Fibroblast of villous mesenchyme (primary cell): ENCODE data around the gene TCF25. TPM values are rescaled to one million over a fixed set of nuclear protein-coding genes. Genes with fewer than 3 reads are reported as not detected.

ENCODE experiments used
- DNase-seq: peaks from one replicate; pipeline ENCODE4 v3.0.0-alpha.2; 2010; ENCODE audit warnings: low read depth
- H3K4me3 ChIP-seq: 2 replicates; pipeline ENCODE4 v1.5.1; 2011; ENCODE audit warnings: low read depth, mild to moderate bottlenecking, low read length
- total RNA-seq: library from RNA; depleted of rRNA; stranded (reverse); fragments of >200 nt; gene quantifications from 2 replicates; pipeline ENCODE4 v1.2.3, GENCODE V29; 2012
- TF ChIP-seq, protein P1 (sequence below): IDR thresholded peaks from 2 replicates; pipeline ENCODE4 v1.5.1; 2012; ENCODE audit warnings: low read depth, mild to moderate bottlenecking, low read length; ENCODE audit not compliant: insufficient read depth

The TCF25 gene
- total RNA-seq, 1 donor = 188 TPM

DNA sequence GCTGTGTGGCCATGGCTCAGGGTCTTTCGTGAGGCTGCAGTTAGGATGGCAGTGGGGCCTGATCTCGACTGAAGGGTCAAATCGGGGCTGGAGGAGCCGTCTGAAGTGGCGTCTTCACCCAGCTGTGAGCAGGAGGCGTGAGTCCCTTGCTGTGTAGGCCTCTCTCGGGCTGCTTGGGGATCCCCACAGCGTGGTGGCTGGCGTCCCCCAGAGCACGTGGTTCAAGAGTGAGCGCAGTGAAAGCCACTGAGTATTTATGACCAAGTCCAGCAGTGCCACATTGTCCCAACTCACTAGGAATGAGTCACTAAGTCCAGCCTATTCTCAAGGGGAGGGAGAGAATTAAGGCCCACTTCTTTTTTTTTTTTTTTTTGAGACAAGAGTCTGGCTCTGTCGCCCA is 11.7 kb upstream of the TCF25 start:
- TF ChIP-seq, protein P1, sequence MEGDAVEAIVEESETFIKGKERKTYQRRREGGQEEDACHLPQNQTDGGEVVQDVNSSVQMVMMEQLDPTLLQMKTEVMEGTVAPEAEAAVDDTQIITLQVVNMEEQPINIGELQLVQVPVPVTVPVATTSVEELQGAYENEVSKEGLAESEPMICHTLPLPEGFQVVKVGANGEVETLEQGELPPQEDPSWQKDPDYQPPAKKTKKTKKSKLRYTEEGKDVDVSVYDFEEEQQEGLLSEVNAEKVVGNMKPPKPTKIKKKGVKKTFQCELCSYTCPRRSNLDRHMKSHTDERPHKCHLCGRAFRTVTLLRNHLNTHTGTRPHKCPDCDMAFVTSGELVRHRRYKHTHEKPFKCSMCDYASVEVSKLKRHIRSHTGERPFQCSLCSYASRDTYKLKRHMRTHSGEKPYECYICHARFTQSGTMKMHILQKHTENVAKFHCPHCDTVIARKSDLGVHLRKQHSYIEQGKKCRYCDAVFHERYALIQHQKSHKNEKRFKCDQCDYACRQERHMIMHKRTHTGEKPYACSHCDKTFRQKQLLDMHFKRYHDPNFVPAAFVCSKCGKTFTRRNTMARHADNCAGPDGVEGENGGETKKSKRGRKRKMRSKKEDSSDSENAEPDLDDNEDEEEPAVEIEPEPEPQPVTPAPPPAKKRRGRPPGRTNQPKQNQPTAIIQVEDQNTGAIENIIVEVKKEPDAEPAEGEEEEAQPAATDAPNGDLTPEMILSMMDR = no peak
- no peak for DNase-seq
- H3K4me3 ChIP-seq = no peak overlapping the region

DNA sequence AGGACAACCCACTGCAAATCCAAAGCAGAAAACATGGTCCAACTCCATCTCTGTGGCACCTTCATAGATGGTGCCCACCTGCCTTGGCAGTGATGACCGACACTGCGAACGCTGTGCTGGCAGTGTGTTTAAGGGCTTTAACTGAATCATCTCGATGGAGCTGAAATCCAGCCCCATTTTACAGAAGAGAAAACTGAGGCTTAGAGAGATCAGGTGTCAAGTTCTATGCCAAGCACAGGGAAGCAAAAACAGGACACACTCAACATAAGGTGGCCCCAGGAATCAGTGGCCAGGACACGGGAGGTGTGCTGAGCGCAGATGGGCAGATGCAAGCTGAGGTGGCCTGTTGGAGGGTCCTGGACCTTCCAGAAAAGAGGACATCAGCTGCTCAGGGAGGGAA is 10.7 kb upstream of the TCF25 start:
- TF ChIP-seq, protein P1 = no peak
- no peak overlapping the region for H3K4me3 ChIP-seq
- no peak for DNase-seq

DNA sequence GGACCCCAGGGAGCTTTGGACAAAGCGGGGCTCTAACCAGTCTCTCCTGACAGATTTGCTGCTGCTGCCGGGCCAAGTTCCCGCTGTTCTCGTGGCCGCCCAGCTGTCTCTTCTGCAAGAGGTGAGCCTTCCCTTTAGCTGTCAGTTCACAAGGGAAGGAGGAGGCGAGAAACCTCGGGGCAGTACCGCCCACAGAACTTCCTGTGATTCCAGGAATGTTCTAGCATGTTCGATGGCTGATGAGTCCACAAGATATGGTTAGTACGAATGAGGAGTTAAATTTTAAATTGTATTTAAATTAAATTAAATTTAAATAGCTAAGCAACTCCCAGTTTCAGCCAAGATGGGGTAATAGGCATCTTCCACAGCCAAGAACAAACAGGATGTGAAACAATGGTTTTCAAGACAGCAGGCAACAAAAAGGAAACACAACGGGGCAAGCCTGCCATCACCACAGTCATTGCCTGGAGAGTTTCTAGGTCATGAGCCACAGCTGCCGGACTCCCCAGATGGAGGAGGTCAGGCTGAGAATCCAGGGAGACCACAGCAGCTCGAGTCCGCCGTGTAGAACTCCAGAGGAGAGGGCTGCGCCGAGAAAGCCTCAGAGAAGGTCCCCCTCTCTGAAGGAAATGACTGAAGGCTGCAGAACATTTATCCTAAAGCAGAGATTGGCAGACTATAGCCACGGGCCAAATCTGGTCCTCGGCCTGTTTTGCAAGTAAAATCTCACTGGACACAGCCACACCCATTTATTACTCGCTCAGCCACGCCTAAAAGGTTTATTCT is 9.5 kb upstream of the TCF25 start:
- DNase-seq = peak; percentile 24
- TF ChIP-seq, protein P1 = no peak
- H3K4me3 ChIP-seq = no peak overlapping the region

DNA sequence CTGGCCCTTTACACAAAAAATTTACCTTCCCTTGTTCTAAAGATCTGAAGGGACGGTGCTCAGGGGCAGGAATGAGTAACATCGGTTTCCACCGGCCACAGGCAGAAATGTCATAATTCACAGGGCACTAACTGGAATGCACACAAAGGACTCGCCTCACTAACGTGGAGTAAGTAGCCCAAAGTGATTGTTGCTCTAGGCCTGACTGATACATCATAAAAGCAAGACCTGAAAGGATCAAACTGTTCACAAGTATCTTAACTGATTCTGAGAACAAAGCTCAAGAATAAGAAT is 8.9 kb upstream of the TCF25 start:
- no peak overlapping the region for H3K4me3 ChIP-seq
- TF ChIP-seq, protein P1 = no peak
- DNase-seq = peak; percentile 38

DNA sequence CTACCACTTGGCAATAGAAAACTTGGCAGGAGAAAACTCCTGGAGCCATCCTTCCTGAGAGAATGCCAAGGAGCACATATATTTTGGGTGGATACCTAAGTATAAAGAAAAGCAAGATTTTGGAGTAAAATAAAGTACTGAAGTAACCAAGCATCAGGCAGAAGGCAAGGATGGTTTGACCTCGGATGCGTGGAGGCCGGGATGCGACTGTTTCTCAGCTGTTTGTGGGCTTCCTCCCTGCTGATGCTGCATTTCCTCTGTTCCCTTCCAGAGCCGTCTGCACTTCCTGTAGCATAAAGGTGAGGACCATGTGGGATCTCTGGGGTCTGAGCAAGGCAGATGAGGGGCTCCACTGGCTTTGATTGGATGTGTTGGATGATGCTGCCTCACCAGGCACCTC is 5.5 kb upstream of the TCF25 start:
- no peak for DNase-seq
- H3K4me3 ChIP-seq = no peak overlapping the region
- TF ChIP-seq, protein P1 = no peak

DNA sequence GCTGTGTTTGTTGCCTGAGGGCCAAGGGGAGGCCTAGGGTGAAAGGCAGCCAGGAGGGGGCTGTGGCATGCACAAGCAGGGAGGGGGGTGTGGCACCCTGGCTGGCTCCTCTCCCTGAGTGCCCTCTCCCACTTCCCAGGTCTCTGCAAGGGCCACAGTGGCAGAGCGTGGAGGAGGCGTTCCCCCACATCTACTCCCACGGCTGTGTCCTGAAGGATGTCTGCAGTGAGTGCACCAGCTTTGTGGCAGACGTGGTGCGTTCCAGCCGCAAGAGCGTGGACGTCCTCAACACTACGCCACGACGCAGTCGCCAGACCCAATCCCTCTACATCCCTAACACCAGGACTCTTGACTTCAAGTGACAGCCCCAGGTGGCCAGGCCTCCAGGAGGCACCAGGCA is 3.5 kb upstream of the TCF25 start:
- TF ChIP-seq, protein P1 = no peak
- no peak for DNase-seq
- no peak overlapping the region for H3K4me3 ChIP-seq

DNA sequence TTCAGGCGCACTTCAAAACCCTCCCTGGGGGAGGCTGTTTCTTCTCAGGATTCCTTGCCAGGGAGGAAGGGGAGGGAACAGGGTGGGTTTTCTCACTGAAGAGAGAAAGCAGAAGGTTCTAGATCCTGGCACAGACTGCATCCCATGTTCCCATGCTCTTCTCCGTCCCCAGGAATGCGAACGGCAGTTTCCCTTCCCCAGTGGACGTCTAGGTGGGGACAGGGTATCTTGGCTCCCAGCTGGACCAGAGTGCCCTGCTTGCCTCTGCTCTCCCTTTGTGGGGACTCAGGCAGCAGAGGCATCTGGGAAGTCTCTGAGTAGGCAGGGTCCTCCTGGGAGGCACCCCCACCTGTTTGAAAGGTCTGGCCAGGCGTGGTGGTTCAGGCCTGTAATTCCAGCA is 3.0 kb upstream of the TCF25 start:
- DNase-seq = no peak
- no peak overlapping the region for H3K4me3 ChIP-seq
- TF ChIP-seq, protein P1 = no peak
